Suprapubic skin (tissue), 4 donors: ENCODE results near the gene CPB2.

Source experiments
- EP300 ChIP-seq: sonication (generic); formaldehyde crosslinking; IDR thresholded peaks from one replicate; pipeline ENCODE4 v1.6.1; 2017; ENCODE audit warnings: antibody characterized with exemption
- POLR2A ChIP-seq, 2 donors: fragments of 450-650 bp; IDR thresholded peaks; one replicate each; pipeline ENCODE4 v1.6.1; 2017; ENCODE audit warnings: antibody characterized with exemption in 2 of 2, mild to moderate bottlenecking in 2 of 2, moderate library complexity in 2 of 2
- POLR2AphosphoS5 ChIP-seq, 3 donors: sonication (generic); formaldehyde crosslinking; IDR thresholded peaks; one replicate each; pipeline ENCODE4 v1.6.1; 2017; ENCODE audit warnings: antibody characterized with exemption in 3 of 3
- TF ChIP-seq, protein P1 (sequence below), 2 donors: fragments of 200-600 bp in 1 of 2; fragments of 450-650 bp in 1 of 2; sonication (generic) in 1 of 2; IDR thresholded peaks; one replicate each; pipeline ENCODE4 v1.5.1; 2016 to 2019; ENCODE audit warnings: antibody characterized with exemption in 2 of 2, mild to moderate bottlenecking in 1 of 2, moderate library complexity in 1 of 2

- TF ChIP-seq, protein P1, sequence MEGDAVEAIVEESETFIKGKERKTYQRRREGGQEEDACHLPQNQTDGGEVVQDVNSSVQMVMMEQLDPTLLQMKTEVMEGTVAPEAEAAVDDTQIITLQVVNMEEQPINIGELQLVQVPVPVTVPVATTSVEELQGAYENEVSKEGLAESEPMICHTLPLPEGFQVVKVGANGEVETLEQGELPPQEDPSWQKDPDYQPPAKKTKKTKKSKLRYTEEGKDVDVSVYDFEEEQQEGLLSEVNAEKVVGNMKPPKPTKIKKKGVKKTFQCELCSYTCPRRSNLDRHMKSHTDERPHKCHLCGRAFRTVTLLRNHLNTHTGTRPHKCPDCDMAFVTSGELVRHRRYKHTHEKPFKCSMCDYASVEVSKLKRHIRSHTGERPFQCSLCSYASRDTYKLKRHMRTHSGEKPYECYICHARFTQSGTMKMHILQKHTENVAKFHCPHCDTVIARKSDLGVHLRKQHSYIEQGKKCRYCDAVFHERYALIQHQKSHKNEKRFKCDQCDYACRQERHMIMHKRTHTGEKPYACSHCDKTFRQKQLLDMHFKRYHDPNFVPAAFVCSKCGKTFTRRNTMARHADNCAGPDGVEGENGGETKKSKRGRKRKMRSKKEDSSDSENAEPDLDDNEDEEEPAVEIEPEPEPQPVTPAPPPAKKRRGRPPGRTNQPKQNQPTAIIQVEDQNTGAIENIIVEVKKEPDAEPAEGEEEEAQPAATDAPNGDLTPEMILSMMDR (IDR thresholded peaks at IDR 0.05), result no peak
- TF ChIP-seq POLR2A (IDR thresholded peaks at IDR 0.05) (no peak), POLR2AphosphoS5 (IDR thresholded peaks at IDR 0.05) (no peak), EP300 (no peak)
These were observed 22.7 kb upstream of the CPB2 start for GRCh38 chr13:46127358-46128023.
